VCaP (cell line): Measurements from ENCODE around the gene PTPRN2.

Experiments used
- H3K27ac ChIP-seq: fragments of 450-650 bp; 2 replicates; pipeline ENCODE4 v1.5.1; 2017
- TF ChIP-seq, protein P1 (sequence below): fragments of 450-650 bp; conservative IDR thresholded peaks from 2 replicates; pipeline ENCODE4 v1.5.1; 2017; ENCODE audit warnings: mild to moderate bottlenecking, moderate library complexity

The PTPRN2 gene

GRCh38 chr7:157557263-157557662 is 1030.4 kb downstream of the PTPRN2 start:
- H3K27ac ChIP-seq, result no peak overlapping the region
- TF ChIP-seq, protein P1, sequence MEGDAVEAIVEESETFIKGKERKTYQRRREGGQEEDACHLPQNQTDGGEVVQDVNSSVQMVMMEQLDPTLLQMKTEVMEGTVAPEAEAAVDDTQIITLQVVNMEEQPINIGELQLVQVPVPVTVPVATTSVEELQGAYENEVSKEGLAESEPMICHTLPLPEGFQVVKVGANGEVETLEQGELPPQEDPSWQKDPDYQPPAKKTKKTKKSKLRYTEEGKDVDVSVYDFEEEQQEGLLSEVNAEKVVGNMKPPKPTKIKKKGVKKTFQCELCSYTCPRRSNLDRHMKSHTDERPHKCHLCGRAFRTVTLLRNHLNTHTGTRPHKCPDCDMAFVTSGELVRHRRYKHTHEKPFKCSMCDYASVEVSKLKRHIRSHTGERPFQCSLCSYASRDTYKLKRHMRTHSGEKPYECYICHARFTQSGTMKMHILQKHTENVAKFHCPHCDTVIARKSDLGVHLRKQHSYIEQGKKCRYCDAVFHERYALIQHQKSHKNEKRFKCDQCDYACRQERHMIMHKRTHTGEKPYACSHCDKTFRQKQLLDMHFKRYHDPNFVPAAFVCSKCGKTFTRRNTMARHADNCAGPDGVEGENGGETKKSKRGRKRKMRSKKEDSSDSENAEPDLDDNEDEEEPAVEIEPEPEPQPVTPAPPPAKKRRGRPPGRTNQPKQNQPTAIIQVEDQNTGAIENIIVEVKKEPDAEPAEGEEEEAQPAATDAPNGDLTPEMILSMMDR, result no peak

- TF ChIP-seq, protein P1, result no peak
- H3K27ac ChIP-seq, result no peak overlapping the region
Measured at GRCh38 chr7:157556642-157556944, 1031.0 kb downstream of the PTPRN2 start.

DNA sequence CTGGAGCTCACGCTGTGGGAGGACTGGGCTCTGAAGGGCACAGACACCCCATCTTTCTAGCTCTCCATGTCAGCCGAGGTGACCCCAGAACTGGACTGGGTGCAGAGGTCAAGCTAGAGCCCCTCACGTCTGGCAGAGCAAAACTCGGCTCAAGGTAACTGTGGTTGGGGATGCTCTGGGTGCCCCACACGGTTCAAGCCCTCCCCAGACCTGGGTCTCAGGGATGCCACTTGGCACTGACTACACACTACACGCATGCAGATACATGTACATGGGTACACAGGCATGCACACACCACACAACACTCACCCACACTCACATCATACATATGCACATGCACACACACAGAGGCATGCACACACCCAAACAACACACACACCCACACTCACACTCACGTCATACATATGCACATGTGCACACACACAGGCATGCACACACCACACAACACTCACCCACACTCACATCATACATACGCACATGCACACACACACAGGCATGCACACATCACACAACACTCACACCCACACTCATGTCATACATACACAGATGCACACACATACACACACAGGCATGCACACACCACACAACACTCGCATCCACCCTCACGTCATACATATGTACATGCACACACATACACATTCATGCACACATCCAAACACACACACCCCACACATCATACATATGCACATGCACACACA is 1031.5 kb downstream of the PTPRN2 start:
- TF ChIP-seq, protein P1, result no peak
- H3K27ac ChIP-seq, result no peak overlapping the region

- no peak overlapping the region for H3K27ac ChIP-seq
- TF ChIP-seq, protein P1, result no peak
Measured at GRCh38 chr7:157555313-157555712, 1032.3 kb downstream of the PTPRN2 start.

GRCh38 chr7:157554393-157555238 is 1033.0 kb downstream of the PTPRN2 start:
- TF ChIP-seq, protein P1, result no peak
- no peak overlapping the region for H3K27ac ChIP-seq

DNA sequence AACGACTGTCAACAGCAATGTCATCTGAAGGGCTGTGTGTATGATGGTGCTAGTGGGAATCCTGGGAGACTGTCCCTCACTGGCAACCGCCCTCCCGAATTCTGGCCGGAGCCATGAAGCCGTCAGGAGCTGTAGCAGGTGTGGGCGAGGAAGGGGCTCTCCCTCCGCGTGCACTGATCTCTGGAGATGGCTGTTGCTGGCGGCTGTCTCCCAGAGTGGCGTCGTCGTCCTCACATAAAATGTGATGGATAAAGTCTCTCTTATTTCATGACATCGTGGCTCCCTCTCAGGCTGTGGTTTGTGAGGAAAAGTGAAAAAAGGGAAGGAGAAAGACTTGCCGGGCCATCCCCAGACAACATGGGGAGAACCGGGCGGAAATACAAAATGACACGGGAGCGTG is 1034.4 kb downstream of the PTPRN2 start:
- H3K27ac ChIP-seq, result no peak overlapping the region
- TF ChIP-seq, protein P1, result no peak

DNA sequence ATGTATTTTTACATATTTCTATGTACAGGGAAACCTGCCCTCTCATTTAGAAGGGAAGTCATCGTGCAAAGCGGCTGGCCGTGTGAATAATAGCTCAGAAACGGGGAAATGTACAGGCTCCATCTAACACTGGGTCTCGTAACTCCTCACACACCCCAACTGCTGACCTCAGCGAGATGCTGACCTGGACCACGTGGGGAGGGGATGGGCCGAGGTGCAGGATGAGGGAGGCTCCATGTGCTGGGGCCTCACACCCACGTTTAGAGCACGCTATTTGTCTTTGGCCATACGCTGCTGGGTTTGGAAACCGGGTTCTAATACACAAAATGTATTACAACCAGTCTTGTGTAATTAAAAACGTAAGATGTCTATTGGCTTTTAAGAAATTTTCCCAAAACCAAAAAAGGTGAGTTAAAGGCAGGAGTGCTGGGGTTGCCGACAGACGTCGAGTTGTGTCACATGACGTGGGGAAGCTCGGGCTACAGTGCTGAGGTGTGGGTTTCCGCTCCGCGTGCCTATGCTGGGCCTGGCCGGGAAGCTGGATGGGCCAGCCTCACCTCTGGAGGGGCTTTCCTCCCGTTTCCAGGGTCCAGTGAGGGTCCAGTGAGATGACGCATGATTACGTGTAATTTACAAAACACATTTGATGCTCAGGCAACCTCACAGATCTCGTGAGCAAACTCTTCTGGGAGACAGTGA is 1035.2 kb downstream of the PTPRN2 start:
- TF ChIP-seq, protein P1, result no peak

More for the DNA sequence above, 1035.2 kb downstream of the PTPRN2 start:
- H3K27ac ChIP-seq, result no peak overlapping the region
